Type B pancreatic cell (in vitro differentiated cells): ENCODE data around the gene POLR2C. TPM values are rescaled to one million over a fixed set of nuclear protein-coding genes. Genes with fewer than 3 reads are reported as not detected.

ENCODE experiments used
- DNase-seq: peaks from one replicate; pipeline ENCODE4 v3.0.0; 2021; ENCODE audit warnings: mixed read lengths; ENCODE audit not compliant: unreplicated experiment; ENCODE audit errors: extremely low spot score
- H3K27ac Mint-ChIP-seq: 2 replicates; pipeline ENCODE4 v1.8.0; 2021; ENCODE audit warnings: mild to moderate bottlenecking, mixed read lengths
- H3K27me3 Mint-ChIP-seq: 2 replicates; pipeline ENCODE4 v1.8.0; 2021; ENCODE audit warnings: mixed read lengths
- H3K36me3 Mint-ChIP-seq: 2 replicates; pipeline ENCODE4 v1.8.0; 2021; ENCODE audit warnings: mixed read lengths
- H3K4me1 Mint-ChIP-seq: one replicate; pipeline ENCODE4 v1.8.0; 2021; ENCODE audit warnings: mixed read lengths; ENCODE audit not compliant: unreplicated experiment
- H3K4me3 Mint-ChIP-seq: 2 replicates; pipeline ENCODE4 v1.8.0; 2021; ENCODE audit warnings: mild to moderate bottlenecking, mixed read lengths
- H3K9me3 Mint-ChIP-seq: 2 replicates; pipeline ENCODE4 v1.8.0; 2021; ENCODE audit warnings: mixed read lengths
- CTCF ChIP-seq: fragments of 200-600 bp; sonication (generic); conservative IDR thresholded peaks from 2 replicates; pipeline ENCODE4 v1.5.0; 2021; ENCODE audit warnings: antibody characterized with exemption, mild to moderate bottlenecking
- total RNA-seq: library from RNA; stranded (reverse); gene quantifications from 2 replicates; pipeline ENCODE4 v1.2.1, GENCODE V29; 2021; ENCODE audit warnings: low replicate concordance

POLR2C gene
- total RNA-seq, 1 donor from 2014 or later = 70.5 TPM

DNA sequence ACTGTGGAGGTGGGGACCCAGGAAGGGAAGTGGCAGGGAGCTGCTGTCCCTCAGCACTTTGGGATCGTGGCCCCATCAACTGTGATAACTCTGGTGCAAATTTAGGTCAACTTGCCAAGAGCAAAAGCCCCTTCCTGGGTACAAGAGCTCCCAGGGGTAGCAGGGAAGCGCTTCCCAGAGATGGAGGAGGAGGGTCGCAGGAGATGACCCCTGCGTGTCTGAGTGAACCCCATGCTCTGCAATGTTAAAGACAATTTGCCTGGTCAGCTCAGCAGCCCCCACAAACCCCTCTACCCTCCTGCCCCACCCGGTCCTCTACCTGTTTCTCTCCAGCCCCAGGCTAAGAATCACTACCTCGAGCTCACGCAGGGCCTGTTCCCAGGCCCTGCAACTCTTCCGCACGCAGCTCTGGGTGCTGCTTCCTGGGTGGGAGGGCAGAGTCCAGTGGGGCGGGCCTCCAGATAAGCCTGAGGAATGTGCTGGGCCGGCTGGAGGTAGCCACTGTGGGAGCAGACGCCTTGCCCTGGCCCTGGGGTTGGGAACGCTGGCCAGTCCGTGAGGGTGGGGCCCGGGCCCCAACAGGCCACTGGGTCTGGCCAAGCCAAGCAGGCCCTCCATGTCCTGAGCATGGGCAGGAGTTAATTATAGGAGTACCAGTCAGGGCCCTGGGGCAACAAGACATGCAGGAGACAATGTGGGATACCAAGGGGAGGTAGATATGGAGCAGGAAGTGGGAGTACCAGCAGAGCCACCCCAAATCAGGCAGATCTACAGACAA is 17.7 kb downstream of the POLR2C start:
- H3K27ac Mint-ChIP-seq = peak overlapping the region; percentile 65
- peaks cover 38% of the 10 kb centered on the region for H3K4me1 Mint-ChIP-seq
- no peak for DNase-seq
- no peaks in the 10 kb centered on the region for H3K36me3 Mint-ChIP-seq
- no peaks in the 10 kb centered on the region for H3K9me3 Mint-ChIP-seq
- no peaks in the 10 kb centered on the region for H3K27me3 Mint-ChIP-seq
- TF ChIP-seq CTCF = no peak
- peak overlapping the region; percentile 88 for H3K4me3 Mint-ChIP-seq

GRCh38 chr16:57480754-57481230 is 18.3 kb downstream of the POLR2C start:
- Mint-ChIP-seq H3K4me1 (peaks cover 38% of the 10 kb centered on the region), H3K27ac (peak overlapping the region; percentile 65), H3K9me3 (no peaks in the 10 kb centered on the region), H3K36me3 (no peaks in the 10 kb centered on the region), H3K4me3 (peak overlapping the region; percentile 88), H3K27me3 (no peaks in the 10 kb centered on the region)
- TF ChIP-seq CTCF = no peak
- DNase-seq = no peak

DNA sequence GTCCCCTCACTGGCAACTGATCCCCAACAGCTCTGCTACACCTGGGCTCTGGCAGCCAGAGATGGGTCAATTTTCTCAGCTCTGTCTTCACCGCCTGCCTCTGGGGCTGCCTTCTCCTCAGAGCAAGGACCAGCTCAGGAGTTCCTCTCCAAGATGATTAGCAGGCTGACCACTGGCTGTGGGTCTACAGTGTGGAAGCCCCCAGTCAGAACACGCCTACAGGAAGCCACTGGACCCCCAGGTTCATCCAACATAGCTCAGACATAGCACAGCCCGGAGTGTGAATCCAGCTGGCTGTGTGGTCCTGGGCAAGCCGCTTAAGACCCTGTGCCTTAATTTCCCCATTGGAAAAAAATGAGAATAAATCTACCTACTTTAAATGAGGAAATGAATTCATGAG is 18.9 kb downstream of the POLR2C start:
- Mint-ChIP-seq H3K27me3 (no peaks in the 10 kb centered on the region), H3K36me3 (no peaks in the 10 kb centered on the region), H3K27ac (peak overlapping the region; percentile 65), H3K9me3 (no peaks in the 10 kb centered on the region), H3K4me3 (no peak overlapping the region), H3K4me1 (peaks cover 35% of the 10 kb centered on the region)
- no peak for TF ChIP-seq CTCF
- no peak for DNase-seq

- peak overlapping the region; percentile 61 for H3K4me3 Mint-ChIP-seq
- no peaks in the 10 kb centered on the region for H3K36me3 Mint-ChIP-seq
- no peak for TF ChIP-seq CTCF
- no peak for DNase-seq
- H3K27ac Mint-ChIP-seq = no peak overlapping the region
- H3K9me3 Mint-ChIP-seq = no peaks in the 10 kb centered on the region
- H3K4me1 Mint-ChIP-seq = peaks cover 48% of the 10 kb centered on the region
- H3K27me3 Mint-ChIP-seq = no peaks in the 10 kb centered on the region
Measured at GRCh38 chr16:57482845-57483545, 20.5 kb downstream of the POLR2C start.

GRCh38 chr16:57483725-57484514 is 21.4 kb downstream of the POLR2C start:
- Mint-ChIP-seq H3K4me3 (peak overlapping the region; percentile 93), H3K4me1 (peaks cover 40% of the 10 kb centered on the region), H3K9me3 (no peaks in the 10 kb centered on the region), H3K27me3 (no peaks in the 10 kb centered on the region), H3K36me3 (no peaks in the 10 kb centered on the region), H3K27ac (peak overlapping the region; percentile 62)
- no peak for TF ChIP-seq CTCF
- DNase-seq = no peak
